GM21360 (cell line): ENCODE data around the gene BSN.
"Not testable (repeated sequence)": the region's sequence is repeated elsewhere in the genome, so short reads cannot be mapped to it uniquely, and the experiment has no call there.

Experiments used
- ATAC-seq: cut with Tn5 transposase; IDR thresholded peaks from one replicate; pipeline ENCODE4 v1.9.1; 2021; ENCODE audit warnings: mild to moderate bottlenecking, moderate library complexity; ENCODE audit not compliant: unreplicated experiment

BSN gene

DNA sequence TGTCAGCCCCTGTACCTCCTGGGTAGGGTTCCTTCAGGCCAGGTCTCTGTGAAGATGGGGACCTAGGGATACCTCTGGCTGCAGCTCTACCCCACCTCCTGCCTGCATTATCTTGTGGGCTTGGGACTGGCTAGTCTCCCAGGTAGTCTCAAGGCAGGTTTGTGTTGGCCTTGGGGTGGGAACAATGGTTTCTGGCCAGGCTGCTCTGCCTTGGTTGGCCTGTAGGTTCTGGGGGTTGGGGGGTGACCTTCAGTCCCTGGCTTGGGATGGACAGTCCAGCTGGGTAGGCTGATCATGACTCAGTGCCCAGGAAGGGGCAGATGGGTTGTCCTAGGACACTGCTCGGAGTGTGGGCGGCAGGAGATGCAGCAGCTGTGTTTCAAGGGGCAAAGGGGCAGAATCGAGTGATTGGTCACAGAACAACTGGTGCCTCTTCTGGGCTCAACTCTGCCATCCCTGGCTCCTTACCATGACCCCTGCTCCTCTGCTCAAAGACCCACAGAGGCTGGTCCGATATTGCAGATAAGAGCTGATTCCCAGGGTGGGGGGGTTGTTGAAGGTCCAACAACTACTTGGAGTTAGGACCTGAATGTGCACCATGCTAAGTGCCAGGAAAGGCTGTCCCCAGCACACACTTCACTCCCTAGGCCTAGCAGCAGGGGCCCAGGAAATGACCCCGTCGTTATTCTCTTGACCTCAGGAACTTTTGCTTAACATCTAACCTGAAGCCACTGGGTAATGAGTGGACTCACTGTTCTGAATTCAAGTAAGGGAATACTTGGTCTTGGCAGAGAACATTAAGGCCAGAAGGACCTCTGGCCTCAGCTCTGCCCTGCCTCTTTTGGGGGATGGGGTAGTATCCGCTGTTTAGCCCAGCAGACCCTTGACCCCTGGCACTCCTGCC lies 18.1 kb upstream of the BSN start:
- ATAC-seq = no peak

DNA sequence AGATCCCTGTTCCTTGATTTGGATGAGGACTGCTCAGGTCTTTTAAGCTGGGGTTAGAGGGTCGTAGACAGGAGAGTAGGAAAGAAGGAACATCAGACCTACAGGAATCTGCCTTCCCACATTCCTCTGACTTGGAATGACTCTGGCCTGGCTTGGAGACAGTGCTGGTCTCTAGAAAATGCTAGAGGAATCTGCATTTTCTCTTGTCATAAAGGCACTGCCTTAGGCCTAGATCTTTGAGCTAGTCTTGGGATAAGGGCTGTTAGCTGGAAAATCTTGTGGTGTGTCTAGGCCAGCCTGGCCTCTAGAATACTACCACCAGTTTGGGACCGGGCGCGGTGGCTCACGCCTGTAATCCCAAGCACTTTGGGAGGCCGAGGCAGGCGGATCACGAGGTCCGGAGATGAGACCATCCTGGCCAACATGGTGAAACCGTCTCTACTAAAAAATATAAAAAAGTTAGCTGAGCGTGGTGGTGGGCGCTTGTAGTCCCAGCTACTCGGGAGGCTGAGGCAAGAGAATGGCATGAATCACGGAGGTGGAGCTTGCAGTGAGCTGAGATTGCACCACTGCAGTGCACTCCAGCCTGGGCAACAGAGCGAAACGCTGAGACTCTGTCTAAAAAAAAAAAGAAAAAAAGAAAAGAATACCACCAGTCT lies 17.3 kb upstream of the BSN start:
- ATAC-seq = no peak

DNA sequence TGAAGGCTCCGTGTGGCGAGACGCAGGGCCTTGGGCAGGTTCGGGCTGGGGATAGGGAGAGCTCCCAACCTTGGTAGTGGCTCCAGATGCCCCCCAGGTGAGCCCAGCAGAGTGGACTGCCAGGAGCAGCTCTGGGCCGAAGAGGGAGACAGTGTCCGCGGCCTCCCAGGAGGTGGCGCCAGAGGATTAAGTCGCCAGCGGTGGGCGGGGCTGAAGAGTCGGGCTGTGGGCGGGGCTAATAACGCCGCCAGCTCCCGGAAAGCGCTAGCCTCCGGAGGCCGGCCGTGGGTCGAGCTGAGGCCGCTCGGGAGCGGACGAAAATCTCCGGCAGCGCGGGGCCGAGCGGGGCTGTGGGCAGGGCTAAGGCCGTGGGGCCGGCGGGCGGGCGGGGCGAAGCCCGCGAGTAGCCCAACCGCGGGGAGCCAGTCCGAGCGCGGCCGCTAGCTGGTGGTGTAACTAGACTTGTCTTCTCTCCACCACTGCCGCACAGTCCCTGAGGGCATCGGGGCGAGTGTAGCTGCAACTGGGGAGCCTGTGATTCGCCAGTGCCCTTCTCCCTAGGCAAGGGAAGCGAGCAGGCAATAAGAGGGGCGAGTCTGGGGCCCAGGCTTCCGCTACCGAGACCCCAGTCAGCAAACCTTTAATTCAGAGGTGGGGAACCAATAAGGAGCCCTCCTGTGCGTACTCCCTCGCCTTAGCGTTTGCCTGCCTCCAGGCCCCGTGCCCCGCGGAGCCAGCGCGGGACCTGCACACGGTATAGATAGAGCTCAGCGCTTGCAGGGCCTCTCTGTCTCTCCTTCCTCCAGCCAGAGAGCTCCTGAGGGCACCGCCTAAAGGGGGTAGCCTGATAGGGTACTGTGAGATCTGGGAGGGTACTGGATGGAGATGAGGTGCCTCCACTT lies 14.4 kb upstream of the BSN start:
- peak; percentile 90 for ATAC-seq

DNA sequence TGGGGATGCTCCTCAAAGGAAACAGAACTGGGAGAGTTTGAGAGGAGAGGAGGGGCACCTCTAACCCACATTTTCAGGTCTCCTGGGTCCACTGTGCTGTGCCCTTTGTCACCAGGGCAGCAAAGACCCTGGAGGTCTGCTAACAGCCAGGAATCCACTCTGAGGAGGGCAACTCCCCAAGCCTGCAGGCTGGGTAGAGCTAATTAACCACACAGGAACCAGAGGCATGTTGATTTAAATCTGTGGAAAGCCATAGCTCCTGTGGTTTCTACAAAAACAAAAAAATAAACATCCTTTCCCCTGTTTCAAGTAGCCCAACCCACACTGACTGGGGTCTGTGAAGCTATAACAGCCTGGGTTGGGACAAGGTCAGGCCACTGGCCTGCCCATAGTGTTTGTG lies 2.2 kb upstream of the BSN start:
- ATAC-seq = no peak

DNA sequence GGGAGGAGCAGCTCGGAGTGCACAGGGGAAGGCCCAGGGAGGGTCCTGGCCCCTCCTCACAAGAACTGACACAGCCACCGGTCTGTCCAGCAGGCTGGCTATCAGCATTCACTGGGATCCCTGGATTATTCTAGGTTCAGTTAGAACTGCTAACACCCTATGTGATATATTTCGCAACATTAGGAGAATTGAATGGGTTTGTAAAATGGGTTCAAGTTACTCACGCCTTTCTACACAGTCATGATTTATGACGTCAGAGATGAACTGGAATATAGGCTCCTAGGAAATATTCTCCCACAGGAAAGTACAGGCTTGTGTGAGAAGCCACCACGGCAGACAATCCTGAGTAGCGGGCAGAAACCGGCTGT lies 969 bp upstream of the BSN start:
- no peak for ATAC-seq

DNA sequence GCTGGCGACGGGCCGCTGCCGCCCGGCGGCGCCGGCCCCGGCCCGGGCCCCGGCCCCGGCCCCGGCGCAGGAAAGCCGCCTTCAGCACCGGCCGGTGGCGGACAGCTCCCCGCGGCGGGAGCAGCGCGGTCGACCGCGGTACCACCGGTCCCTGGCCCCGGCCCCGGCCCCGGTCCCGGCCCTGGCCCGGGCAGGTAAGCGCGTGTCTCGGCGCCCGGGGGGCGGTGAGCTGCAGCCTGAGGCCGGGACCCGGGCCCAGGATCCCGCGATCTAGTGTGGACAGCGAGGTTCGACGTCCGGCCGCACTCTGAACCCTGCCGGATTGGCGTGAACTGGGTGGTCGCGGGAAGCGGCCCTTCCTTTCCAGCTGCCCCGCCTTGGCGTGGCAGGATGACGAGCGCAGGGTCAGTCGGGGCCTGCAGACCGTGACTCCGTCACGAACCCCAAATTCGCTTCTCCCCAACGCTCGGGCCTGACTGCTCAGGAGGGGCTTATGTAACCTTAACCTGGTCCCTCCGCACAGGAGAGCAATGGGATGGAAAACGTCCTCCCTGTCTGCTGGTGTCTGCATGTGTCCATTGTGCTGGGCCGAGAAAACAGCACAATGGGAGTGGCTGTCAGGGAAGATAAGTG lies 472 bp downstream of the BSN start:
- ATAC-seq = peak; percentile 64

DNA sequence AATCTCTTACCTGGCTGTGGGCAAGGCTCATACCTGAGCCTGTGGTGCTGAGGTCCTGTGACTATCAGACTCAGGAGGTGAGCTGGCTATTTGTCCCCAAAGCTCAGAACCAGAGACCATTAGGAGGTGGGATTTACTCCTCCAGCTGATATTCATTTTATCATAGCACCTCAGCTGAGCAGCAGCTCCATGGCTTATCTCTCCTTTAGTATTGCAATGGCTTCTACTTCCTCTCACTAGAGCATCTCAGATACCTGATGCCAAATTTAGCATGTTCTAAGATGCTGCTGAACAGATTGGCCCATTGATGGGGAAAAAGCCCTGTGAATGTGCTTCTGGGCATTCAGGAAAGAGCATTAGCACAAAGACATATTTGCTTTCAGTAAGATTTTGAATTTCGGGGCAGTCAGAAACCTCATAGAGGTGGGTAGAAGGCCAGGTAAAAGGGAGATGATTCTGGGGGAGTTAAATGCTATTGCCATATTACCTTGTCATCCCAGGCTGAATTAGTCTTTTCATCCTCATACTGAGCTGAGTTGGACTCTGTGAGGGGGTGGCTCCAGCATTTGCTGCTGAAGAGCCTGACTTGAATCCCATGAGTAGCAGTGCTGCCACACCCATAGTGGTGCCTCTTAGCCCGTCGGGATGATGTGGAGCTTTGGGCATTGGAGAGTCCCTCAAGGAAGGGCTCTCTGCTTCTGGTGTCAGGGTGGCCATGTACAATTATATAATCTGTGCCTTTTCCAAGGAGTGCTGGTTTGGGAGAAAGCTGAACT lies 2.4 kb downstream of the BSN start:
- ATAC-seq = no peak

DNA sequence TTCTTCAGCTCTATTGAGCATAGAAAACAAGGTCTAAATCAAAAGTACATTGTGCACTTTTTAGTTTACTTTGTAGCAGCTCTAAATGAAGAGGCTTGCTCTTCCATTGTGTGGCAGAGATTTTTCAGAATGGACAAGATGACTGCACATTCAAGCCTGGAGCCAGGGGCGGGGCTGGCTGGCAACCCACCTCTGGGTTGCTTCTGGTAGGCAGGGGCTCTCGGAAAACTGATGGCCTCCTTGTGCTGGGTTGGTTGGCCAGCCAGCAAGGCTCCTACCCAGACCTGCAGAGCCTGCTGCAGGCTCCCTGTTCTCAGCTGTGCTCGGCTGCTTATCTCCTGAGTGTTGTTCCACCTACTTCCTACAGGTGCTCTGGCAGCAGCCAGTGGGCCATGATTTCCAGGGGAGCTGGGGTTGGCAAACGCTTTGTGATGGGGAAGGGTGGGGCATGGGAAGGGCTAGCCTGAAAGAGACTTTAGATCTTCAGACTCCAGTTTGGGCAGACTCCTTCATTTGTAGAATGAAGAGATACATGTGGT lies 8.8 kb downstream of the BSN start:
- ATAC-seq = no peak

DNA sequence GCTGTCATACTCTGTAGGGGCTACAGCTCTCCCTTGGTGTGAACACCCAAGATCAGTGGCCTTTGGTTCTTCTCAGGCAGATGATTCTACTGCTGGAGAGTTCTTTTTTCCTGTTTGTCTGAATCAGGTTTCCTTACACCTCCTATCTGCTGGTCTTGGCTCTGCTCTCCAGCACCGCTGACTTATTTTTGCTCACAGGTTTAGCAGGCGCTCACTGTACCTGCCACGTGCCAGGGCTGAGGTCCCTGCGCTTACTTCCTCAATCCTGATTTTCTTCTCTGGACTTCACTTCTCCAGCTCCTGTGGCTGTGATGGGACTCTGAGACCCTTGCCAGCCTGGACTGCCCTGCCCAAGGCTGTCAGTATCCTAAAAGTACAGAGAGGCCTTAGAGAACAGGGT lies 9.5 kb downstream of the BSN start:
- ATAC-seq = no peak

DNA sequence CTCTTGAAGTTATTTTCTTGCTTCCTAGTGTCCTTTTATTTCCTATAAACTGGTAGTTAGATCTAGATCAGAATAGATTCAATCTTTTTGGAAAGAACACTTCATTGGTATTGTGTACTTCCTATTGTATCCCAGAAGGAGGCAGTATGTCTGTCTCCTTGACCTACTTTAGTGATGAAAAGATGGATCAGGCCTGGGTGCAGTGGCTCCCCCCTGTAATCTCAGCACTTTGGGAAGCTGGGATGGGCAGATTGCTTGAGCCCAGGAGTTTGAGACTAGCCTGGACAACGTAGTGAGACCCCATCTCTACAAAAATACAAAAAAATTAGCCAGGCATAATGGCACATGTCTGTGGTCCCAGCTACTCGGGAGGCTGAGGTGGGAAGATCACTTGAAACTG lies 12.0 kb downstream of the BSN start:
- ATAC-seq = no peak

DNA sequence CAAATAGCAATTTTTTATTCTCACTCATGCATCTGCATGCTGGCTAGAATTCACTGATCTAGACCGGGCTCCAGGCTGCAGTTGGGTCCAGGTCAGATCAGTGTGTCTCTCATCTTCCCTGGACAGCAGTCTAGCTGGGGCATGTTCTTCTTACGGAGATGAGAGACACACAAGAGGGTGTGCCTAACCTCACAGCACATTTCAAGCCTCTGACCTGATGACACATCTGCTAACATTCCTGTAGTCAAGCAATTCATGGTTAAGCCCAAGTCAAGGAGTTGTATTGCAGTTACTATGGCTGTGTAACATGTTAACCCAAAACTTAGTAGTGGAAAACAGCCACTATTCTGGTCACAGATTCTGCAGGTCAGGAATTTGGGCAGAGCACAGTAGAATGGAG lies 13.1 kb downstream of the BSN start:
- ATAC-seq = no peak

DNA sequence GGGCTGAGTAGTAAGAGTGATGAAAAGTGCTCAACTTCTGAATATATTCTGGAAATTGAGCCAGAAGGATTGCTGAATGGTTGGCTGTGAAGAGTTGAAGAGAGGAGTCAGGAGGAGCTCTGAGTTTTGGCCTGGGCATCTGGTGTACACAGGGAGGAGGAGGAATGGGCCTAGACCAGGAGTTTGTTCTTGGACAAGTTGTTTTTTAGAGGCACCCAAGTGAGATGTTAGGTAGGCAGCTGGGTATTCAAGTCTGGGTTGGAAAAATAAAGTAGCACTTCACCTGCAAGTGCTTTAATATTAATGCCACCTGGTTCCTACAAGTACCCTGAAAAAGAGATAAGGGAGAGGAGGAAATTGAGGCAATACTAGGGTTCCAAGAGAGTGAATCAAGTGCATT lies 14.7 kb downstream of the BSN start:
- no peak for ATAC-seq

DNA sequence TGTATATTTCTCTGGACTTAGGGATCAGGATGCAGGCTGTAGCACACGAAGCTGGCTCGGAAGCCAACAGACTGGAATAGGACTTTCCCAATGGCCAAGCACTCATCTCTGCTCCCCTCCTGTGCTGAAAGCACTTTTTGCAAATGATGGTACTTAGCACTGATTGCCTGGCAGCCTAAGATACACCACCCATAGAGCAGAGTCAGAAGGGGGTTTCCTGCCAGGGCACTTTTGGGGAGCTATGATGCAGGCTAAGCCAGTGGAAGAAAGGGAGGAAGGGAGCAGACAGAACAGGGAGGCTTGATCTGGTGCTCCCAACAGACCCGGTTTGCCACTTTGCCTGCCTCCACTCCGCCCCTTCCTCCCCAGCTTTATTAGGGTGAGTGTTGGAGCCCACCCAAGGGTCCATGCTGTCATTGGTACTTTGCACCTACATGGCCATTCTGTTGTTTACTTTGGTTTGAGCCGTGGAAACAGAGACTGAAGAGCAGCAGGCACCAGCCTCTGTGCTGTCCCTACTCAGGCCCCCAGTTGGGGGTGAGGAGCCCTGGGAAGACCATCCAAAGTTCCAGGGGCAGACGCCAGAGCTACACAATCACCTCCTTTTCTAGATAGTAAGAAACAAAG lies 15.9 kb downstream of the BSN start:
- no peak for ATAC-seq

DNA sequence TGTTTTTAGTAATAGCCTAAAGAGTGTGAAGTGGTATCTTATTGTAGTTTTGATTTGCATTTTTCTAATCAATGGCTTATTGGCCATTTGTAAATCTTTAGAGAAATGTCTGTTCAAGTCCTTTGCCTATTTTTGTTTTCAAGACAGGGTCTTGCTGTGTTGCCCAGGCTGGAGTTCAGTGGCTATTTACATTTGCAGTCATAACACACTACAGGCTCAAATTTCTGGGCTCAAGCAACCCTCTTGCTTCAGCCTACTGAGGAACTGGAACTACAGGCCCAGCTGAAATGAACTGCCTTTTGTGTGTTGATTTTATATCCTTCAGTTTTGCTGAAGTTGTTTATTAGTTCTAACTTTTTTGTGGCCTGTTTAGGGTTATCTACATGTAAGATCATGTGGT lies 27.9 kb downstream of the BSN start:
- ATAC-seq = no peak

DNA sequence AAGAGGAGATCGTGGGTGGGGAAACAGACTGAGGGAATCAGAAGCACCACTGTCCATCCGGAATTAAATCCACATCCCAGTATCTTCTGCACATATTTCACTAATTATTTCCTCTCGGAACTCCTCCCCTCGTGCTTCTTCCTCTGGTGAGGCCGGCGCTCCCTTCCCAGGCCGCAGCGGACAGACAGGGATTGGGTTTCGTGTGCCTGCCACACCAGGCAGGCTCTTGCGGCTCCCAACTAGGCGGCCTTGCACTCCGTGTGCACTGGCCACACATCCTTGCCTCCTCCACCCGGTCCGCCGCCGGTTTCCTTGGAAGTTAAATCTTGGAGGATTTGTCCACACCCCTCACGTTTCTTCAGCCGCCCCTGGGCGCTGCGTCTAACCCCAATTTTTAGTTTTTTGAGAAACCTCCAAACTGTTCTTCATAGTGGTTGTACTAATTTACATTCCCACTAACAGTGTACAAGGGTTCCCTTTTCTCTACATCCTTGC lies 31.0 kb downstream of the BSN start:
- ATAC-seq = not testable (repeated sequence)

DNA sequence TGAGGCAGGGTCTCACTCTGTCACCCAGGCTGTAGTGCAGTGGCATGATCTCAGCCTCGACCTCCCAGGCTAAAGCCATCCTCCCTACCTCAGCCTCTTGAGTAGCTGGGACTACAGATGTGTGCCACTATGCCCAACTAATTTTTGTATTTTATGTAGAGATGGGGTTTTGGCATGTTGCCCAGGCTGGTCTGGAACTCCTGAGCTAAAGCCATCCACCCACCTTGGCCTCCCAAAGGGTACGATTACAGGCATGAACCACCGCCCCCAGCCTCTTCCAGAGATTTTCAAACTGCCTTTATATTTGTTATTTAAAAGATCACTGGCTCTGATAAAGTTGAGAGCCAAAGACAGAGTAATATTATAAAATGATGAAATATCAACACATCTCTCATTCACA lies 37.3 kb downstream of the BSN start:
- no peak for ATAC-seq

DNA sequence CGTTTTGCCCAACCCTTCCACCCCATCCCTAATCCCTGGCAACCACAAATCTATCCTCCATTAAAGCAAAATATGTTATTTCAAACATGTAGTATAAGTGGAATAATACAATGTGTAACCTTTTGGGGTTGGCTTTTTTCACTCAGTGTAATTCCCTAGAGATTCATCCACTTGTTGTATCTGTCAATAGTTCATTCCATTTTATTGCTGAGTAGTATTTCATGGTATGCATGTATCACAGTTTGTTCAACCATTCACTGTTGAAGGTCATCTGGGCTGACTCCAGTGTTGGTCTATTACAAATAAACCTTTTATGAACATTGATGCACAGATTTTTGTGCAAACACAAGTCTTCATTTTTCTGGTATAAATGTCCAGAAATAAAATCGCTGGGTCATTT lies 38.8 kb downstream of the BSN start:
- no peak for ATAC-seq

DNA sequence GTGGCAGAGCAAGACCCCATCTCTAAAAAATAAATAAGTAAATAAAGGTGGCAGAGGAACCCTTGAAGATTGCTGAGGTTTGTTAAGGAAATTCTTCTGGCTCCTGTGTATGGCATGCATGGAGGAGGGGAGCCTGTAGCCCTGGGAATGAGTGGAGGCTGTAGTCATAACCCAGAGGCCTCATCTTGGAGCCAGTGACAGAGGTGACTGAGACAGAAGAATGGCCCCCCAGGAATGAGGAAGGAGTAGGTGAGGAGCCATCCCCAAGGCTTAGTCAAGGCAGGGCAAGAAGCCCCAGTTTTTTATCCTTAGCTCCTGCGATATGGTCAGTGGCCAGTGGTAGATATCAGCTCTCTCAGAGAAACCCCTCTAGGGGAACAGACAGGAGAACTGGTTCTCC lies 46.5 kb downstream of the BSN start:
- ATAC-seq = no peak

DNA sequence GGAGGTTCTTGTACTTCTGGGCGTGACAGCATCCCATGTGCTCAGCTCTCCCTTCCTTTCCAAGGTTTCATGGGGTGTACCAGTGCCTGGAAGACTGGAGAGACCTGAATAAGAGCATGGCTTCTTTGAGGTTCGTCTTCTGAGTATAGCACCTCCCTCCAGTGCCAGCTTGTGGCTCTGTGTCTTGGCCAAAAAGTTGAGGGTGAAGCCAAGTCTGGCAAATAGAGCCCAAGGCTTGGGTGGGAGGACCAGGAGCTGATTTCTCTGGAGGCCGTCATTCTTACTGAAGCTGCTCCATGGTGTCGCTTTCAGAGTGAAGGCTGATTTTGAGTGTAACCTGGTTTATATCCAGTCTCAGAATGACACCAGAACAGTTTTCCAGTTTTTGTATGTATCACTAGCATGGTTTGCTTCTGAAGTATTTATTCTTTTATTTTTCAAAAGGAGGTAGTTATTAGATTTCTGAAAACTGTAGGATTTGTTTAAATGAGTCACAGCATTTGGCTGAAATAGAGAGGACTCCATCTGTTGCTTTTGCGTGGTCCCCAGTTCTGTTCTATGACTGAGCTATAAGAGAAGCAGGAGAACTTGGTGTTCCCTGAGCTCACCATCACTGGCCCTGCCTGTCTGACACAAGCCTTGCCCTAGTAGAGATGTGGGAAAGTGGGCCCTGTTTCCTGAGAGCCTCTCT lies 47.2 kb downstream of the BSN start:
- no peak for ATAC-seq
